IMR-90 (cell line): ENCODE results near the gene TRDMT1. TPM values are rescaled to one million over a fixed set of nuclear protein-coding genes. Genes with fewer than 3 reads are reported as not detected.
A peak's percentile ranks its signal among the peaks of the same experiment; 100 is the strongest.

Source experiments
- ATAC-seq: fragments of 200-7000 bp; cut with Tn5 transposase; 2 replicates; pipeline ENCODE4 v1.9.1; 2020; ENCODE audit warnings: low read depth, mild to moderate bottlenecking, moderate library complexity
- BruUV-seq: library from RNA; stranded (reverse); fragments of 400-500 nt; replicated peaks from 2 replicates; lab custom pipeline; 2021; lab: Mats Ljungman, UMichigan
- CTCF ChIA-PET: fragments of 300-600 bp; formaldehyde crosslinking; extraction: SDS; loops from one replicate; lab custom pipeline; 2021; ENCODE audit warnings: antibody characterized with exemption; lab: Yijun Ruan, JAX
- POLR2A ChIA-PET: fragments of 300-600 bp; sonication (Branson Sonifier 250); formaldehyde crosslinking; loops from one replicate; lab custom pipeline; 2022; ENCODE audit warnings: antibody characterized with exemption; ENCODE audit not compliant: unreplicated experiment; lab: Charles Lee
- DNase-seq: peaks from one replicate; pipeline ENCODE4 v3.0.0; 2013
- H2AFZ ChIP-seq: replicated peaks from 2 replicates; pipeline ENCODE3; 2013; ENCODE audit warnings: low read length, mild to moderate bottlenecking; ENCODE audit not compliant: poor library complexity
- H2AK5ac ChIP-seq: 2 replicates; pipeline ENCODE4 v1.6.1; 2013; ENCODE audit warnings: low read depth, low read length, inconsistent platforms
- H2AK9ac ChIP-seq: replicated peaks from 2 replicates; pipeline ENCODE3; 2013; ENCODE audit warnings: mild to moderate bottlenecking, low read depth, low read length, moderate library complexity; ENCODE audit not compliant: poor library complexity
- H2BK120ac ChIP-seq: 2 replicates; pipeline ENCODE4 v1.6.1; 2013; ENCODE audit warnings: low read depth, low read length, inconsistent platforms
- H2BK15ac ChIP-seq: 3 replicates; pipeline ENCODE4 v1.6.1; 2013; ENCODE audit warnings: low read depth, low read length, inconsistent platforms
- H2BK20ac ChIP-seq: 2 replicates; pipeline ENCODE4 v1.6.1; 2013; ENCODE audit warnings: low read depth, mild to moderate bottlenecking, inconsistent platforms, low read length, moderate library complexity
- H2BK5ac ChIP-seq: 2 replicates; pipeline ENCODE4 v1.6.1; 2013; ENCODE audit warnings: mild to moderate bottlenecking, low read depth, low read length, inconsistent platforms; ENCODE audit not compliant: poor library complexity, severe bottlenecking
- H3K14ac ChIP-seq: replicated peaks from 2 replicates; pipeline ENCODE4 v1.6.1; 2013; ENCODE audit warnings: low read depth, low read length, inconsistent platforms
- H3K18ac ChIP-seq: 2 replicates; pipeline ENCODE4 v1.6.1; 2013; ENCODE audit warnings: low read depth, low read length, control low read depth
- H3K23ac ChIP-seq: 2 replicates; pipeline ENCODE4 v1.6.1; 2013; ENCODE audit warnings: low read depth, low read length, inconsistent platforms
- H3K27ac ChIP-seq: 2 replicates; pipeline ENCODE4 v1.5.1; 2013; ENCODE audit warnings: mild to moderate bottlenecking, control low read depth, low read length; ENCODE audit not compliant: insufficient read depth
- H3K27me3 ChIP-seq: 2 replicates; pipeline ENCODE4 v1.6.1; 2013; ENCODE audit warnings: low read length; ENCODE audit not compliant: control insufficient read depth, insufficient read depth
- H3K36me3 ChIP-seq: 2 replicates; pipeline ENCODE4 v1.6.1; 2013; ENCODE audit warnings: low read length, mixed read lengths; ENCODE audit not compliant: control insufficient read depth, insufficient read depth
- H3K4ac ChIP-seq: 2 replicates; pipeline ENCODE4 v1.6.1; 2013; ENCODE audit warnings: low read depth, low read length, inconsistent platforms
- H3K4me1 ChIP-seq: 2 replicates; pipeline ENCODE4 v1.6.1; 2013; ENCODE audit warnings: low read length, mixed read lengths; ENCODE audit not compliant: control insufficient read depth, insufficient read depth
- H3K4me2 ChIP-seq: 2 replicates; pipeline ENCODE4 v1.6.1; 2013; ENCODE audit warnings: low read depth, mild to moderate bottlenecking, control low read depth, low read length, moderate library complexity
- H3K4me3 ChIP-seq: 2 replicates; pipeline ENCODE4 v1.5.1; 2013; ENCODE audit warnings: low read depth, mild to moderate bottlenecking, control low read depth, low read length, moderate library complexity; ENCODE audit not compliant: insufficient read depth
- H3K56ac ChIP-seq: 2 replicates; pipeline ENCODE4 v1.6.1; 2013; ENCODE audit warnings: low read length, inconsistent platforms; ENCODE audit not compliant: insufficient read depth; ENCODE audit errors: extremely low read depth
- H3K79me1 ChIP-seq, 2 experiments: 2 replicates each; pipeline ENCODE4 v1.6.1; 2013; ENCODE audit warnings: low read length in 2 of 2, inconsistent platforms in 1 of 2, low read depth in 1 of 2
- H3K9ac ChIP-seq: 2 replicates; pipeline ENCODE4 v1.6.1; 2013; ENCODE audit warnings: low read depth, low read length, control low read depth
- H3K9me1 ChIP-seq: 2 replicates; pipeline ENCODE4 v1.6.1; 2013; ENCODE audit warnings: low read length, inconsistent platforms; ENCODE audit not compliant: insufficient read depth
- H3K9me3 ChIP-seq: 2 replicates; pipeline ENCODE4 v1.6.1; 2013; ENCODE audit warnings: low read length; ENCODE audit not compliant: control insufficient read depth, insufficient read depth
- H4K20me1 ChIP-seq: 2 replicates; pipeline ENCODE4 v1.6.1; 2013; ENCODE audit warnings: low read length, inconsistent platforms; ENCODE audit not compliant: insufficient read depth
- H4K5ac ChIP-seq: 2 replicates; pipeline ENCODE4 v1.6.1; 2013; ENCODE audit warnings: mild to moderate bottlenecking, low read depth, low read length, control low read depth
- H4K8ac ChIP-seq, 2 experiments: 2 replicates each; pipeline ENCODE4 v1.6.1; 2013; ENCODE audit warnings: low read depth in 2 of 2, low read length in 2 of 2, control low read depth in 1 of 2, inconsistent platforms in 1 of 2
- H4K91ac ChIP-seq: 2 replicates; pipeline ENCODE4 v1.6.1; 2013; ENCODE audit warnings: low read depth, low read length, inconsistent platforms; ENCODE audit not compliant: insufficient read depth
- CTCF ChIP-seq: conservative IDR thresholded peaks from 2 replicates; pipeline ENCODE4 v1.5.1; 2012; ENCODE audit warnings: mild to moderate bottlenecking, low read depth, low read length, improper control_type of control experiment
- FOS ChIP-seq: fragments of 150-350 bp; IDR thresholded peaks from 2 replicates; pipeline ENCODE4 v1.6.1; 2016; ENCODE audit warnings: low read depth, low read length
- POLR2A ChIP-seq: IDR thresholded peaks from 2 replicates; pipeline ENCODE4 v1.6.1; 2012; ENCODE audit warnings: mild to moderate bottlenecking, low read depth, low read length
- RAD21 ChIP-seq: IDR thresholded peaks from 2 replicates; pipeline ENCODE4 v1.6.1; 2012; ENCODE audit warnings: low read length, improper control_type of control experiment
- SMC3 ChIP-seq: fragments of 150-350 bp; IDR thresholded peaks from 2 replicates; pipeline ENCODE4 v1.6.1; 2016; ENCODE audit warnings: low read depth, mild to moderate bottlenecking, antibody characterized with exemption, low read length, moderate library complexity
- WGBS, 2 experiments: methylation state at CpG; one replicate each; pipeline versions ENCODE4 v1.1.5 to v1.1.7; 2013; ENCODE audit warnings: missing lambda C conversion rate in 2 of 2; ENCODE audit not compliant: insufficient read length in 1 of 2; ENCODE audit errors: extremely low coverage in 2 of 2; 5-methylcytosine and 5-hydroxymethylcytosine counted together
- dilution Hi-C: fragments of 300-500 bp; cut with HindIII; formaldehyde crosslinking; loops from one replicate; pipeline ENCODE4 v1.14.3; 2018; ENCODE audit warnings: low sequenced_read_pairs; ENCODE audit not compliant: unreplicated experiment
- in situ Hi-C: fragments of 300-500 bp; cut with MboI; formaldehyde crosslinking; loops from 3 replicates; pipeline ENCODE4 v1.14.3; 2019; ENCODE audit warnings: low sequenced_read_pairs, inconsistent platforms, mixed read lengths
- intact Hi-C: fragments of 100-400 bp; cut with micrococcal nuclease; formaldehyde crosslinking; loops from 2 replicates; pipeline ENCODE4 v1.10.0; 2022
- polyA plus RNA-seq, 3 experiments: library from polyadenylated mRNA; depleted of rRNA; stranded (reverse); fragments of >200 nt; gene quantifications; 2 replicates each; pipeline ENCODE4 v1.2.3, GENCODE V29; 2012; ENCODE audit warnings: low replicate concordance in 1 of 3
- total RNA-seq: library from RNA; depleted of rRNA; stranded (reverse); fragments of >200 nt; gene quantifications from 2 replicates; pipeline ENCODE4 v1.2.3, GENCODE V29; 2012

The TRDMT1 gene
- total and polyA plus RNA-seq, 2 of the 4 experiments (the other 2 are of a cell fraction): 2.1 to 4.7 TPM

- H2AK5ac ChIP-seq: no peak overlapping the region
- peaks cover 3% of the 10 kb centered on the region for H3K4me1 ChIP-seq
- no peaks in the 10 kb centered on the region for H3K36me3 ChIP-seq
- H3K9me3 ChIP-seq: no peaks in the 10 kb centered on the region
- H4K5ac ChIP-seq: no peak overlapping the region
- H2BK15ac ChIP-seq: no peak overlapping the region
- no peak overlapping the region for H3K27ac ChIP-seq
- H3K14ac ChIP-seq: no peak overlapping the region
- H3K56ac ChIP-seq: no peak overlapping the region
- H3K4me2 ChIP-seq: no peak overlapping the region
- TF ChIP-seq POLR2A (no peak), SMC3 (no peak), RAD21 (peak; percentile 14; the same call in 1 of the 2 replicates), FOS (no peak), CTCF (0 out of 2 replicates have a peak, but pooled peaks have one; percentile 23)
- H4K8ac ChIP-seq: no peak overlapping the region
- H3K4me3 ChIP-seq: no peak overlapping the region
- H2BK120ac ChIP-seq: no peak overlapping the region
- ATAC-seq (no peak), DNase-seq (no peak)
- H3K79me1 ChIP-seq: peaks cover 3 to 13% of the 10 kb centered on the region in 2 experiments; a peak in 2 of 4 replicates
- intact Hi-C loops: no loop called here
- in situ Hi-C loops: no loop called here
- no TSS peak for BruUV-seq
- dilution Hi-C loops: no loop called here
- H3K18ac ChIP-seq: no peak overlapping the region
- no peak overlapping the region for H3K9ac ChIP-seq
- POLR2A ChIA-PET: no interaction called here
- CTCF ChIA-PET: no interaction called here
- H2BK20ac ChIP-seq: no peak overlapping the region
- no peaks in the 10 kb centered on the region for H4K20me1 ChIP-seq
- WGBS, 2 experiments: no CpG with 5 or more reads among the region's 2 CpGs
- no peak overlapping the region for H4K91ac ChIP-seq
- no peak overlapping the region for H2AFZ ChIP-seq
- H3K9me1 ChIP-seq: peaks cover 3% of the 10 kb centered on the region
- no peak overlapping the region for H3K23ac ChIP-seq
- no peaks in the 10 kb centered on the region for H3K27me3 ChIP-seq
- H3K4ac ChIP-seq: no peak overlapping the region
- no peak overlapping the region for H2BK5ac ChIP-seq
- no peak overlapping the region for H2AK9ac ChIP-seq
Observed at GRCh38 chr10:17183110-17183509, 18.4 kb downstream of the TRDMT1 start.
